IMR-90 (cell line): ENCODE data around the gene ZNF318. TPM values are rescaled to one million over a fixed set of nuclear protein-coding genes. Genes with fewer than 3 reads are reported as not detected.

Experiments used
- ATAC-seq: fragments of 200-7000 bp; cut with Tn5 transposase; 2 replicates; pipeline ENCODE4 v1.9.1; 2020; ENCODE audit warnings: low read depth, mild to moderate bottlenecking, moderate library complexity
- BruUV-seq: library from RNA; stranded (reverse); fragments of 400-500 nt; replicated peaks from 2 replicates; lab custom pipeline; 2021; lab: Mats Ljungman, UMichigan
- CTCF ChIA-PET: fragments of 300-600 bp; formaldehyde crosslinking; extraction: SDS; loops from one replicate; lab custom pipeline; 2021; ENCODE audit warnings: antibody characterized with exemption; lab: Yijun Ruan, JAX
- POLR2A ChIA-PET: fragments of 300-600 bp; sonication (Branson Sonifier 250); formaldehyde crosslinking; loops from one replicate; lab custom pipeline; 2022; ENCODE audit warnings: antibody characterized with exemption; ENCODE audit not compliant: unreplicated experiment; lab: Charles Lee
- DNase-seq: peaks from one replicate; pipeline ENCODE4 v3.0.0; 2013
- H2AFZ ChIP-seq: replicated peaks from 2 replicates; pipeline ENCODE3; 2013; ENCODE audit warnings: low read length, mild to moderate bottlenecking; ENCODE audit not compliant: poor library complexity
- H2AK5ac ChIP-seq: 2 replicates; pipeline ENCODE4 v1.6.1; 2013; ENCODE audit warnings: low read depth, low read length, inconsistent platforms
- H2AK9ac ChIP-seq: replicated peaks from 2 replicates; pipeline ENCODE3; 2013; ENCODE audit warnings: mild to moderate bottlenecking, low read depth, low read length, moderate library complexity; ENCODE audit not compliant: poor library complexity
- H2BK120ac ChIP-seq: 2 replicates; pipeline ENCODE4 v1.6.1; 2013; ENCODE audit warnings: low read depth, low read length, inconsistent platforms
- H2BK15ac ChIP-seq: 3 replicates; pipeline ENCODE4 v1.6.1; 2013; ENCODE audit warnings: low read depth, low read length, inconsistent platforms
- H2BK20ac ChIP-seq: 2 replicates; pipeline ENCODE4 v1.6.1; 2013; ENCODE audit warnings: low read depth, mild to moderate bottlenecking, inconsistent platforms, low read length, moderate library complexity
- H2BK5ac ChIP-seq: 2 replicates; pipeline ENCODE4 v1.6.1; 2013; ENCODE audit warnings: mild to moderate bottlenecking, low read depth, low read length, inconsistent platforms; ENCODE audit not compliant: poor library complexity, severe bottlenecking
- H3K14ac ChIP-seq: replicated peaks from 2 replicates; pipeline ENCODE4 v1.6.1; 2013; ENCODE audit warnings: low read depth, low read length, inconsistent platforms
- H3K18ac ChIP-seq: 2 replicates; pipeline ENCODE4 v1.6.1; 2013; ENCODE audit warnings: low read depth, low read length, control low read depth
- H3K23ac ChIP-seq: 2 replicates; pipeline ENCODE4 v1.6.1; 2013; ENCODE audit warnings: low read depth, low read length, inconsistent platforms
- H3K27ac ChIP-seq: 2 replicates; pipeline ENCODE4 v1.5.1; 2013; ENCODE audit warnings: mild to moderate bottlenecking, control low read depth, low read length; ENCODE audit not compliant: insufficient read depth
- H3K27me3 ChIP-seq: 2 replicates; pipeline ENCODE4 v1.6.1; 2013; ENCODE audit warnings: low read length; ENCODE audit not compliant: control insufficient read depth, insufficient read depth
- H3K36me3 ChIP-seq: 2 replicates; pipeline ENCODE4 v1.6.1; 2013; ENCODE audit warnings: low read length, mixed read lengths; ENCODE audit not compliant: control insufficient read depth, insufficient read depth
- H3K4ac ChIP-seq: 2 replicates; pipeline ENCODE4 v1.6.1; 2013; ENCODE audit warnings: low read depth, low read length, inconsistent platforms
- H3K4me1 ChIP-seq: 2 replicates; pipeline ENCODE4 v1.6.1; 2013; ENCODE audit warnings: low read length, mixed read lengths; ENCODE audit not compliant: control insufficient read depth, insufficient read depth
- H3K4me2 ChIP-seq: 2 replicates; pipeline ENCODE4 v1.6.1; 2013; ENCODE audit warnings: low read depth, mild to moderate bottlenecking, control low read depth, low read length, moderate library complexity
- H3K4me3 ChIP-seq: 2 replicates; pipeline ENCODE4 v1.5.1; 2013; ENCODE audit warnings: low read depth, mild to moderate bottlenecking, control low read depth, low read length, moderate library complexity; ENCODE audit not compliant: insufficient read depth
- H3K56ac ChIP-seq: 2 replicates; pipeline ENCODE4 v1.6.1; 2013; ENCODE audit warnings: low read length, inconsistent platforms; ENCODE audit not compliant: insufficient read depth; ENCODE audit errors: extremely low read depth
- H3K79me1 ChIP-seq, 2 experiments: 2 replicates each; pipeline ENCODE4 v1.6.1; 2013; ENCODE audit warnings: low read length in 2 of 2, inconsistent platforms in 1 of 2, low read depth in 1 of 2
- H3K9ac ChIP-seq: 2 replicates; pipeline ENCODE4 v1.6.1; 2013; ENCODE audit warnings: low read depth, low read length, control low read depth
- H3K9me1 ChIP-seq: 2 replicates; pipeline ENCODE4 v1.6.1; 2013; ENCODE audit warnings: low read length, inconsistent platforms; ENCODE audit not compliant: insufficient read depth
- H3K9me3 ChIP-seq: 2 replicates; pipeline ENCODE4 v1.6.1; 2013; ENCODE audit warnings: low read length; ENCODE audit not compliant: control insufficient read depth, insufficient read depth
- H4K20me1 ChIP-seq: 2 replicates; pipeline ENCODE4 v1.6.1; 2013; ENCODE audit warnings: low read length, inconsistent platforms; ENCODE audit not compliant: insufficient read depth
- H4K5ac ChIP-seq: 2 replicates; pipeline ENCODE4 v1.6.1; 2013; ENCODE audit warnings: mild to moderate bottlenecking, low read depth, low read length, control low read depth
- H4K8ac ChIP-seq, 2 experiments: 2 replicates each; pipeline ENCODE4 v1.6.1; 2013; ENCODE audit warnings: low read depth in 2 of 2, low read length in 2 of 2, control low read depth in 1 of 2, inconsistent platforms in 1 of 2
- H4K91ac ChIP-seq: 2 replicates; pipeline ENCODE4 v1.6.1; 2013; ENCODE audit warnings: low read depth, low read length, inconsistent platforms; ENCODE audit not compliant: insufficient read depth
- CHD1 ChIP-seq: IDR thresholded peaks from 2 replicates; pipeline ENCODE4 v1.6.1; 2012; ENCODE audit warnings: low read depth, low read length, improper control_type of control experiment
- MAFK ChIP-seq: IDR thresholded peaks from 2 replicates; pipeline ENCODE4 v1.6.1; 2012; ENCODE audit warnings: low read depth, low read length, improper control_type of control experiment
- WGBS, 2 experiments: methylation state at CpG; one replicate each; pipeline versions ENCODE4 v1.1.5 to v1.1.7; 2013; ENCODE audit warnings: missing lambda C conversion rate in 2 of 2; ENCODE audit not compliant: insufficient read length in 1 of 2; ENCODE audit errors: extremely low coverage in 2 of 2; 5-methylcytosine and 5-hydroxymethylcytosine counted together
- dilution Hi-C: fragments of 300-500 bp; cut with HindIII; formaldehyde crosslinking; loops from one replicate; pipeline ENCODE4 v1.14.3; 2018; ENCODE audit warnings: low sequenced_read_pairs; ENCODE audit not compliant: unreplicated experiment
- in situ Hi-C: fragments of 300-500 bp; cut with MboI; formaldehyde crosslinking; loops from 3 replicates; pipeline ENCODE4 v1.14.3; 2019; ENCODE audit warnings: low sequenced_read_pairs, inconsistent platforms, mixed read lengths
- intact Hi-C: fragments of 100-400 bp; cut with micrococcal nuclease; formaldehyde crosslinking; loops from 2 replicates; pipeline ENCODE4 v1.10.0; 2022
- polyA plus RNA-seq, 3 experiments: library from polyadenylated mRNA; depleted of rRNA; stranded (reverse); fragments of >200 nt; gene quantifications; 2 replicates each; pipeline ENCODE4 v1.2.3, GENCODE V29; 2012; ENCODE audit warnings: low replicate concordance in 1 of 3
- total RNA-seq: library from RNA; depleted of rRNA; stranded (reverse); fragments of >200 nt; gene quantifications from 2 replicates; pipeline ENCODE4 v1.2.3, GENCODE V29; 2012
- TF ChIP-seq, protein P1 (sequence below): fragments of 150-350 bp; IDR thresholded peaks from 2 replicates; pipeline ENCODE4 v1.6.1; 2017; ENCODE audit warnings: mild to moderate bottlenecking, antibody characterized with exemption, low read length, low read depth

The ZNF318 gene
- total and polyA plus RNA-seq, 2 of the 4 experiments (the other 2 are of a cell fraction) = 5.7 to 6.6 TPM

DNA sequence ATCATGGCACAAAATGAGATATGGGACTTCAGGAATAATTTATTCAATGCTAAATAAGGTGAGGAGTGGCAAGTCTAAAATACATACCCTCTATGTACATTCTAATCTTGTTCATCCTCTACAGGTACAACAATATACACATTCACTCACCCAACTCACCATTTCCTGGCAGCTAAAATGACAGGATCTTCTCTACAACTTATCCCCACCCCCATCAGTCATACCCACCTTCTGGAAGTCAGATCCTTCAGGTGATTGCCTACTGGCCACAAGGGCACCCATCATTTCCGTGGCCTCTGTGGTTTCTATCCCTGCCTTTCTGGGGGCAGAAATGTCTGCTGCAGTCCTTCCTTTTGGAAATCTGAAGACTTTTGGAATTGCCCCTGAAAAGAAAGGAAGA is 38.0 kb downstream of the ZNF318 start:
- Histone ChIP-seq H3K4ac (no peak overlapping the region), H3K4me1 (no peaks in the 10 kb centered on the region), H4K20me1 (no peaks in the 10 kb centered on the region), H2AK5ac (no peak overlapping the region), H3K23ac (no peak overlapping the region), H3K27ac (no peak overlapping the region), H3K9ac (no peak overlapping the region), H4K91ac (no peak overlapping the region), H3K4me3 (no peak overlapping the region), H2AFZ (no peak overlapping the region), H2BK15ac (no peak overlapping the region), H3K9me1 (no peaks in the 10 kb centered on the region), H4K5ac (no peak overlapping the region), H4K8ac (no peak overlapping the region), H3K27me3 (no peaks in the 10 kb centered on the region), H3K4me2 (no peak overlapping the region), H3K18ac (no peak overlapping the region), H3K9me3 (no peaks in the 10 kb centered on the region), H2BK5ac (no peak overlapping the region), H3K36me3 (peaks cover under 1% of the 10 kb centered on the region; the same call in 1 of the 2 replicates), H3K56ac (no peak overlapping the region), H3K79me1 (no peaks in the 10 kb centered on the region), H2AK9ac (no peak overlapping the region), H3K14ac (no peak overlapping the region), H2BK120ac (no peak overlapping the region), H2BK20ac (no peak overlapping the region)
- no CpG with 5 or more reads among the region's 1 CpG for WGBS, 2 experiments
- intact Hi-C loops (loop anchor here (10.0 kb wide), 1 partner anchor 427 kb away; no protein-coding TSS in a partner anchor), in situ Hi-C loops (loop anchor here (5.0 kb wide), 1 partner anchor 69 kb away; no protein-coding TSS in a partner anchor), dilution Hi-C loops (no loop called here)
- POLR2A ChIA-PET = no interaction called here
- CTCF ChIA-PET = no interaction called here
- TF ChIP-seq CHD1 (no peak), MAFK (no peak)
- TF ChIP-seq, protein P1, sequence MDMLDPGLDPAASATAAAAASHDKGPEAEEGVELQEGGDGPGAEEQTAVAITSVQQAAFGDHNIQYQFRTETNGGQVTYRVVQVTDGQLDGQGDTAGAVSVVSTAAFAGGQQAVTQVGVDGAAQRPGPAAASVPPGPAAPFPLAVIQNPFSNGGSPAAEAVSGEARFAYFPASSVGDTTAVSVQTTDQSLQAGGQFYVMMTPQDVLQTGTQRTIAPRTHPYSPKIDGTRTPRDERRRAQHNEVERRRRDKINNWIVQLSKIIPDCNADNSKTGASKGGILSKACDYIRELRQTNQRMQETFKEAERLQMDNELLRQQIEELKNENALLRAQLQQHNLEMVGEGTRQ = no peak
- no TSS peak for BruUV-seq
- ATAC-seq (no peak), DNase-seq (no peak)
